H1 (cell line): ENCODE measurements around the gene CCDC28A. TPM values are rescaled to one million over a fixed set of nuclear protein-coding genes. Genes with fewer than 3 reads are reported as not detected.

Experiments used
- CTCF ChIA-PET: fragments of 300-600 bp; sonication (Branson Sonifier 250); formaldehyde crosslinking; loops from one replicate; lab custom pipeline; 2021; ENCODE audit not compliant: partially characterized antibody; lab: Charles Lee
- POLR2A ChIA-PET: fragments of 300-600 bp; sonication (Branson Sonifier 250); formaldehyde crosslinking; loops from one replicate; lab custom pipeline; 2021; ENCODE audit warnings: inconsistent platforms; ENCODE audit not compliant: partially characterized antibody; lab: Charles Lee
- DNase-seq, 2 experiments: peaks; one replicate each; pipeline versions ENCODE4 v3.0.0 to v3.0.0-alpha.2; 2010 to 2022; ENCODE audit warnings: low spot score in 2 of 2, low read depth in 1 of 2, mixed read lengths in 1 of 2
- FAIRE-seq: peaks from 2 replicates; lab custom pipeline; 2011; peaks lifted over from hg19 to GRCh38; lab: Jason Lieb, UNC
- H2AFZ ChIP-seq: 2 replicates; pipeline ENCODE4 v1.8.1; 2012; ENCODE audit warnings: low read length, inconsistent platforms
- H2AK5ac ChIP-seq: 2 replicates; pipeline ENCODE4 v1.6.1; 2013; ENCODE audit warnings: low read depth, low read length
- H2BK120ac ChIP-seq: replicated peaks from 2 replicates; pipeline ENCODE3; 2013; ENCODE audit warnings: low read depth, low read length, inconsistent platforms
- H2BK12ac ChIP-seq: 2 replicates; pipeline ENCODE4 v1.6.1; 2013; ENCODE audit warnings: low read depth, low read length
- H2BK15ac ChIP-seq: 2 replicates; pipeline ENCODE4 v1.6.1; 2013; ENCODE audit warnings: low read length
- H2BK20ac ChIP-seq: 2 replicates; pipeline ENCODE4 v1.6.1; 2013; ENCODE audit warnings: low read length
- H2BK5ac ChIP-seq: 2 replicates; pipeline ENCODE4 v1.6.1; 2013; ENCODE audit warnings: low read depth, low read length
- H3K14ac ChIP-seq: 2 replicates; pipeline ENCODE4 v1.6.1; 2013; ENCODE audit warnings: inconsistent platforms; ENCODE audit not compliant: insufficient read length
- H3K18ac ChIP-seq: 2 replicates; pipeline ENCODE4 v1.6.1; 2013; ENCODE audit warnings: low read length; ENCODE audit errors: extremely low read depth
- H3K23ac ChIP-seq: 2 replicates; pipeline ENCODE4 v1.6.1; 2013; ENCODE audit warnings: inconsistent platforms; ENCODE audit not compliant: insufficient read length
- H3K23me2 ChIP-seq: 2 replicates; pipeline ENCODE4 v1.6.1; 2013; ENCODE audit warnings: low read depth, low read length
- H3K27ac ChIP-seq: 2 replicates; pipeline ENCODE4 v1.6.1; 2011; ENCODE audit warnings: low read depth, low read length, inconsistent platforms
- H3K27me3 ChIP-seq, 4 experiments: replicated peaks in 1 of 4; 1 replicate in 1 of 4; 2 replicates in 3 of 4; pipeline versions ENCODE4 v1.6.1 to v1.8.1; 2011 to 2013; ENCODE audit warnings: low read length in 3 of 4, mild to moderate bottlenecking in 3 of 4, inconsistent platforms in 2 of 4, mixed read lengths in 2 of 4, moderate library complexity in 1 of 4; ENCODE audit not compliant: control insufficient read depth in 3 of 4, insufficient read depth in 3 of 4; ENCODE audit errors: extremely low read depth in 1 of 4
- H3K36me3 ChIP-seq, 4 experiments: 2 replicates each; pipeline versions ENCODE4 v1.6.1 to v1.8.1; 2011 to 2013; ENCODE audit warnings: mild to moderate bottlenecking in 4 of 4, low read length in 3 of 4, moderate library complexity in 2 of 4, control low read depth in 1 of 4, inconsistent platforms in 1 of 4; ENCODE audit not compliant: insufficient read depth in 4 of 4, control insufficient read depth in 2 of 4
- H3K4ac ChIP-seq: replicated peaks from 2 replicates; pipeline ENCODE3; 2013; ENCODE audit warnings: low read length, low read depth, mixed read lengths, inconsistent platforms; ENCODE audit not compliant: insufficient read length
- H3K4me1 ChIP-seq, 4 experiments: replicated peaks in 1 of 4; 1 replicate in 1 of 4; 2 replicates in 3 of 4; pipeline versions ENCODE4 v1.6.1 to v1.8.1; 2011 to 2013; ENCODE audit warnings: low read length in 3 of 4, inconsistent platforms in 2 of 4, mixed read lengths in 1 of 4; ENCODE audit not compliant: insufficient read depth in 4 of 4, control insufficient read depth in 3 of 4
- H3K4me2 ChIP-seq, 2 experiments: 2 replicates each; pipeline versions ENCODE4 v1.6.1 to v1.8.1; 2011 to 2013; ENCODE audit warnings: low read depth in 2 of 2, low read length in 2 of 2, control low read depth in 1 of 2, inconsistent platforms in 1 of 2, mild to moderate bottlenecking in 1 of 2; ENCODE audit not compliant: insufficient read depth in 1 of 2
- H3K4me3 ChIP-seq, 4 experiments: fragments of 200-600, 300-600 bp in 1 of 4; sonication (generic), shearing (Covaris generic), sonication (Bioruptor Twin) in 1 of 4; 2 replicates each; pipeline versions ENCODE4 v1.5.1 to v1.8.1; 2011 to 2016; ENCODE audit warnings: low read length in 4 of 4, low read depth in 3 of 4, control low read depth in 2 of 4, inconsistent platforms in 2 of 4, mild to moderate bottlenecking in 2 of 4, mixed read lengths in 1 of 4, moderate library complexity in 1 of 4; ENCODE audit not compliant: insufficient read depth in 2 of 4; ENCODE audit errors: extremely low read depth in 1 of 4
- H3K56ac ChIP-seq: replicated peaks from 2 replicates; pipeline ENCODE3; 2013; ENCODE audit warnings: low read depth, mild to moderate bottlenecking, mixed read lengths, low read length, inconsistent platforms; ENCODE audit not compliant: insufficient read length
- H3K79me1 ChIP-seq: 2 replicates; pipeline ENCODE4 v1.6.1; 2013; ENCODE audit warnings: low read depth, low read length, control low read depth
- H3K79me2 ChIP-seq, 2 experiments: 2 replicates each; pipeline versions ENCODE4 v1.6.1 to v1.8.1; 2012 to 2013; ENCODE audit warnings: low read length in 2 of 2, mild to moderate bottlenecking in 2 of 2, inconsistent platforms in 1 of 2; ENCODE audit not compliant: insufficient read depth in 2 of 2, control insufficient read depth in 1 of 2
- H3K9ac ChIP-seq, 4 experiments: replicated peaks in 1 of 4; 1 replicate in 1 of 4; 2 replicates in 3 of 4; pipeline versions ENCODE4 v1.6.1 to v1.8.1; 2011 to 2013; ENCODE audit warnings: low read depth in 3 of 4, low read length in 3 of 4, control low read depth in 2 of 4, mild to moderate bottlenecking in 2 of 4, moderate library complexity in 2 of 4, inconsistent platforms in 1 of 4; ENCODE audit errors: extremely low read depth in 1 of 4
- H3K9me3 ChIP-seq, 2 experiments: 2 replicates each; pipeline versions ENCODE4 v1.6.1 to v1.8.1; 2012 to 2013; ENCODE audit warnings: mild to moderate bottlenecking in 2 of 2, moderate library complexity in 2 of 2, control low read depth in 1 of 2, inconsistent platforms in 1 of 2, low read depth in 1 of 2, low read length in 1 of 2, mixed read lengths in 1 of 2; ENCODE audit not compliant: insufficient read depth in 2 of 2
- H4K20me1 ChIP-seq, 2 experiments: replicated peaks in 1 of 2; 2 replicates each; pipeline versions ENCODE3 to v1.8.1; 2011 to 2013; ENCODE audit warnings: inconsistent platforms in 2 of 2, low read length in 2 of 2, mild to moderate bottlenecking in 1 of 2; ENCODE audit not compliant: insufficient read depth in 2 of 2, control insufficient read depth in 1 of 2
- H4K5ac ChIP-seq: 2 replicates; pipeline ENCODE4 v1.6.1; 2013; ENCODE audit warnings: low read length, low read depth, mixed read lengths, inconsistent platforms; ENCODE audit not compliant: insufficient read length
- H4K8ac ChIP-seq: 2 replicates; pipeline ENCODE4 v1.8.0; 2013; ENCODE audit warnings: mild to moderate bottlenecking, moderate library complexity, low read length, inconsistent platforms; ENCODE audit not compliant: insufficient read depth; ENCODE audit errors: extremely low read depth
- H4K91ac ChIP-seq: replicated peaks from 2 replicates; pipeline ENCODE3; 2013; ENCODE audit warnings: low read length, mixed read lengths, inconsistent platforms; ENCODE audit not compliant: insufficient read length
- CHD1 ChIP-seq: IDR thresholded peaks from 2 replicates; pipeline ENCODE4 v1.6.1; 2012; ENCODE audit warnings: low read depth, low read length, improper control_type of control experiment
- CHD2 ChIP-seq: IDR thresholded peaks from 2 replicates; pipeline ENCODE4 v1.6.1; 2012; ENCODE audit warnings: low read length, improper control_type of control experiment
- EGR1 ChIP-seq: IDR thresholded peaks from 2 replicates; pipeline ENCODE4 v1.6.1; 2011; ENCODE audit warnings: low read depth, low read length, borderline replicate concordance
- EP300 ChIP-seq, 2 experiments: IDR thresholded peaks; 1 replicate in 1 of 2; 2 replicates in 1 of 2; pipeline ENCODE4 v1.6.1; 2011 to 2012; ENCODE audit warnings: low read depth in 2 of 2, low read length in 2 of 2, mild to moderate bottlenecking in 2 of 2, borderline replicate concordance in 1 of 2, inconsistent platforms in 1 of 2, moderate library complexity in 1 of 2
- EZH2 ChIP-seq: fragments of 200-600 bp; sonication (generic); IDR thresholded peaks from 2 replicates; pipeline ENCODE4 v1.7.1; 2012; ENCODE audit warnings: low read depth, mild to moderate bottlenecking, moderate library complexity, low read length, inconsistent platforms; ENCODE audit not compliant: severe bottlenecking
- KDM4A ChIP-seq: IDR thresholded peaks from one replicate; pipeline ENCODE4 v1.7.1; 2012; ENCODE audit warnings: low read depth, mild to moderate bottlenecking, moderate library complexity, low read length, inconsistent platforms; ENCODE audit not compliant: severe bottlenecking
- NRF1 ChIP-seq: IDR thresholded peaks from 2 replicates; pipeline ENCODE4 v1.6.1; 2011; ENCODE audit warnings: mild to moderate bottlenecking, low read depth, low read length, improper control_type of control experiment
- RXRA ChIP-seq: IDR thresholded peaks from 2 replicates; pipeline ENCODE4 v1.6.1; 2011; ENCODE audit warnings: low read depth, mild to moderate bottlenecking, low read length, moderate library complexity; ENCODE audit not compliant: insufficient read depth
- WGBS, 2 experiments: shearing (Covaris generic) in 1 of 2; methylation state at CpG; one replicate each; pipeline versions ENCODE4 v1.1.6 to v1.1.7; 2013 to 2015; ENCODE audit warnings: low lambda C conversion rate in 2 of 2, mixed read lengths in 2 of 2, inconsistent platforms in 1 of 2, low coverage in 1 of 2, missing lambda C conversion rate in 1 of 2; ENCODE audit not compliant: insufficient replicate concordance in 2 of 2, insufficient coverage in 1 of 2, insufficient read length in 1 of 2; ENCODE audit errors: extremely low coverage in 1 of 2, missing lambda C conversion rate in 1 of 2; 5-methylcytosine and 5-hydroxymethylcytosine counted together
- polyA plus RNA-seq, 7 experiments: library from polyadenylated mRNA; depleted of rRNA in 3 of 7; stranded (reverse) in 5 of 7; unstranded in 2 of 7; fragments of >200 nt in 5 of 7; fragments of 200-250 nt in 2 of 7; gene quantifications; 1 replicate in 5 of 7; 2 replicates in 1 of 7; 4 replicates in 1 of 7; pipeline versions ENCODE4 v1.2.1 to v1.2.3, GENCODE V29; 2011 to 2013; ENCODE audit warnings: missing spikeins in 2 of 7, mixed read lengths in 2 of 7
- total RNA-seq: library from RNA; stranded (reverse); fragmentation: NEBNext Ultra II Directional; extraction: Animal tissue kit (Norgen Biotek cat#: 25700); gene quantifications from 2 replicates; pipeline ENCODE4 v1.2.1, GENCODE V29; 2021
- TF ChIP-seq, protein P1 (sequence below): IDR thresholded peaks from 2 replicates; pipeline ENCODE4 v1.6.1; 2012; ENCODE audit warnings: inconsistent platforms
- TF ChIP-seq, protein P2 (sequence below), 3 experiments: IDR thresholded peaks; 1 replicate in 2 of 3; 2 replicates in 1 of 3; pipeline versions ENCODE4 v1.5.1 to v1.6.1; 2011; ENCODE audit warnings: low read length in 3 of 3, mild to moderate bottlenecking in 3 of 3, inconsistent platforms in 2 of 3, low read depth in 1 of 3, moderate library complexity in 1 of 3; ENCODE audit not compliant: insufficient read depth in 1 of 3; ENCODE audit errors: control extremely low read depth in 1 of 3

Gene CCDC28A
- total and polyA plus RNA-seq, 2 of the 8 experiments (the other 6 are each of a cell fraction or from before 2014, with no cell fraction given) = 9.6 to 12.1 TPM

DNA sequence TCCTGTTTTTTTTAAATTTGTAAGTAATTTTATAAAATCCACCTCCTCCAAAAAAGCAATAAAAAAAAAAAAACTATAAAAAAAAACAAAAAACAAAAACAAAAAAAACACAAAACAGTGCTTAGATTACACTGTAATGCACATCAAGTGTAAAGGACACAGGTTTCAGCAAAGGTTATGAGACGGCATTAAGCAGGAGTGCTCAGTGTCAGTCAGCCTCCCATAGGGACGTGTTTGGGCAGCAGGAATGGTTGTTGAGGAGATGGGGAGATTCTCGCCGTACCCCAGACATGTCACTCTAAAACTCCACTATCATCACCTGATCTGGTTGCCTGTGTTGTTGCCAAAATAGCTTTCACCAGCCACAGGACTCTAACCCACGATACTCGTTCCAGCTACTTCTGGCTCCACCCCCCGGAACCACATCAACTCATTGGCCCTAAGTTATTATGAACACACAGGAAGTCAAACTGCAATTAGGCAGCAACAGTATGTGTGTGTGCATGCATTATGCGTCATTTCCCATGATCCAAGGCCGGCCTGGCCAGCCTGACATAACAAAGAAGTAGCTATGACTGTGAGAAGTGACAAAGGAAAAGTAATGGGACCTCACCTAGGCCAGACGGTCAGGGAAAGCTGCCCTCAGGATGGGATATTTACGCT lies 51.0 kb downstream of the CCDC28A start:
- Histone ChIP-seq H3K4ac (no peak overlapping the region), H3K79me1 (no peaks in the 10 kb centered on the region), H3K27me3 (no peaks in the 10 kb centered on the region), H4K91ac (no peak overlapping the region), H2BK5ac (no peak overlapping the region), H3K27ac (no peak overlapping the region), H2BK120ac (no peak overlapping the region), H3K23me2 (no peaks in the 10 kb centered on the region), H3K4me3 (no peak overlapping the region), H3K9me3 (no peaks in the 10 kb centered on the region), H4K8ac (no peak overlapping the region), H2AK5ac (no peak overlapping the region), H2BK15ac (no peak overlapping the region), H2BK20ac (no peak overlapping the region), H3K36me3 (no peaks in the 10 kb centered on the region), H2AFZ (peak overlapping the region; percentile 94), H3K4me2 (no peak overlapping the region), H3K23ac (no peak overlapping the region), H4K20me1 (no peaks in the 10 kb centered on the region), H3K14ac (no peak overlapping the region), H3K4me1 (peaks cover 0 to 3% (median 1%) of the 10 kb centered on the region in 4 experiments; a peak in 3 of 7 replicates), H3K18ac (no peak overlapping the region), H3K9ac (no peak overlapping the region; a peak in 1 of 7 replicates), H3K56ac (no peak overlapping the region), H3K79me2 (no peaks in the 10 kb centered on the region), H2BK12ac (0 out of 2 replicates have a peak overlapping the region, but pooled peaks have one; percentile 10), H4K5ac (no peak overlapping the region)
- ChIA-PET POLR2A (no interaction called here), CTCF (interaction anchor here (0.6 to 1.1 kb wide), 2 partner anchors 20 to 1396 kb away, joined by 3 to 4 read pairs; no protein-coding TSS in a partner anchor)
- FAIRE-seq (no peak), DNase-seq (no peak)
- WGBS, 2 experiments = 88% methylated on average over 11 of the region's 11 CpGs; no CpG with 5 or more reads in 1 of the 2 experiments
- TF ChIP-seq KDM4A (no peak), CHD1 (no peak), RXRA (no peak), EZH2 (no peak), CHD2 (no peak), NRF1 (no peak), EGR1 (no peak), EP300 (IDR thresholded peaks at IDR 0.05; ENCODE audit: borderline replicate concordance in 1 of 2, low read depth in 2 of 2, low read length in 2 of 2) (no peak)
- TF ChIP-seq, protein P1, sequence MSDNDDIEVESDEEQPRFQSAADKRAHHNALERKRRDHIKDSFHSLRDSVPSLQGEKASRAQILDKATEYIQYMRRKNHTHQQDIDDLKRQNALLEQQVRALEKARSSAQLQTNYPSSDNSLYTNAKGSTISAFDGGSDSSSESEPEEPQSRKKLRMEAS = no peak
- TF ChIP-seq, protein P2, sequence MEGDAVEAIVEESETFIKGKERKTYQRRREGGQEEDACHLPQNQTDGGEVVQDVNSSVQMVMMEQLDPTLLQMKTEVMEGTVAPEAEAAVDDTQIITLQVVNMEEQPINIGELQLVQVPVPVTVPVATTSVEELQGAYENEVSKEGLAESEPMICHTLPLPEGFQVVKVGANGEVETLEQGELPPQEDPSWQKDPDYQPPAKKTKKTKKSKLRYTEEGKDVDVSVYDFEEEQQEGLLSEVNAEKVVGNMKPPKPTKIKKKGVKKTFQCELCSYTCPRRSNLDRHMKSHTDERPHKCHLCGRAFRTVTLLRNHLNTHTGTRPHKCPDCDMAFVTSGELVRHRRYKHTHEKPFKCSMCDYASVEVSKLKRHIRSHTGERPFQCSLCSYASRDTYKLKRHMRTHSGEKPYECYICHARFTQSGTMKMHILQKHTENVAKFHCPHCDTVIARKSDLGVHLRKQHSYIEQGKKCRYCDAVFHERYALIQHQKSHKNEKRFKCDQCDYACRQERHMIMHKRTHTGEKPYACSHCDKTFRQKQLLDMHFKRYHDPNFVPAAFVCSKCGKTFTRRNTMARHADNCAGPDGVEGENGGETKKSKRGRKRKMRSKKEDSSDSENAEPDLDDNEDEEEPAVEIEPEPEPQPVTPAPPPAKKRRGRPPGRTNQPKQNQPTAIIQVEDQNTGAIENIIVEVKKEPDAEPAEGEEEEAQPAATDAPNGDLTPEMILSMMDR (IDR thresholded peaks at IDR 0.05; ENCODE audit: control extremely low read depth in 1 of 3, insufficient read depth in 1 of 3, low read depth in 1 of 3, low read length in 3 of 3) = no peak
